ENCODE results near the gene RAP1A.
"Not testable (repeated sequence)": the region's sequence is repeated elsewhere in the genome, so short reads cannot be mapped to it uniquely, and the experiment has no call there.

The RAP1A gene

GRCh38 chr1:111598544-111598943 is 21.0 kb upstream of the RAP1A start:
- no peak for DNase-seq

GRCh38 chr1:111599781-111600693 is 19.6 kb upstream of the RAP1A start:
- DNase-seq, result no peak

GRCh38 chr1:111600886-111601386 is 18.7 kb upstream of the RAP1A start:
- DNase-seq, result no peak

- no peak for DNase-seq
Observed at GRCh38 chr1:111602302-111602701, 17.3 kb upstream of the RAP1A start.

- no peak for DNase-seq
Observed at GRCh38 chr1:111602974-111603373, 16.6 kb upstream of the RAP1A start.

- DNase-seq, result no peak
Observed at GRCh38 chr1:111603979-111604378, 15.6 kb upstream of the RAP1A start.

- DNase-seq, result no peak
Observed at GRCh38 chr1:111604931-111605330, 14.7 kb upstream of the RAP1A start.

GRCh38 chr1:111605576-111605975 is 14.0 kb upstream of the RAP1A start:
- DNase-seq, result no peak

GRCh38 chr1:111606457-111607215 is 13.0 kb upstream of the RAP1A start:
- DNase-seq, result not testable (repeated sequence)

- DNase-seq, result not testable (repeated sequence)
Observed at GRCh38 chr1:111608528-111608927, 11.1 kb upstream of the RAP1A start.

- no peak for DNase-seq
Observed at GRCh38 chr1:111611986-111612385, 7.6 kb upstream of the RAP1A start.

- peak; percentile 25 for DNase-seq
Observed at GRCh38 chr1:111615870-111616715, 3.5 kb upstream of the RAP1A start.

GRCh38 chr1:111618081-111618480 is 1.5 kb upstream of the RAP1A start:
- DNase-seq, result no peak

GRCh38 chr1:111618961-111619634 is 491 bp upstream of the RAP1A start:
- DNase-seq, result no peak

- DNase-seq, result peak; percentile 39
Observed at GRCh38 chr1:111620441-111620971, 917 bp downstream of the RAP1A start.

GRCh38 chr1:111621050-111621449 is 1.5 kb downstream of the RAP1A start:
- DNase-seq, result no peak

- no peak for DNase-seq
Observed at GRCh38 chr1:111622166-111622565, 2.6 kb downstream of the RAP1A start.

- DNase-seq, result no peak
Observed at GRCh38 chr1:111624382-111624781, 4.8 kb downstream of the RAP1A start.

- no peak for DNase-seq
Observed at GRCh38 chr1:111625276-111625675, 5.7 kb downstream of the RAP1A start.

- no peak for DNase-seq
Observed at GRCh38 chr1:111628153-111628552, 8.6 kb downstream of the RAP1A start.

GRCh38 chr1:111629190-111629954 is 9.8 kb downstream of the RAP1A start:
- DNase-seq, result no peak
